DOHH2 (cell line): ENCODE measurements around the gene TASP1.

Experiments used
- H3F3A ChIP-seq: fragments of 200-600 bp; sonication (generic), shearing (Covaris generic); 2 replicates; pipeline ENCODE4 v1.6.0; 2016; ENCODE audit warnings: antibody characterized with exemption, mild to moderate bottlenecking; ENCODE audit not compliant: control insufficient read depth, insufficient read depth
- H3K27ac ChIP-seq: fragments of 200-600 bp; sonication (generic); 2 replicates; pipeline ENCODE4 v1.5.1; 2014; ENCODE audit warnings: low read depth, mild to moderate bottlenecking, low read length, moderate library complexity
- H3K27me3 ChIP-seq: fragments of 200-600 bp; sonication (generic); 2 replicates; pipeline ENCODE4 v1.6.1; 2014; ENCODE audit warnings: mild to moderate bottlenecking, low read length, mixed read lengths; ENCODE audit not compliant: control insufficient read depth
- H3K36me3 ChIP-seq: fragments of 200-600 bp; sonication (generic); 2 replicates; pipeline ENCODE4 v1.6.1; 2014; ENCODE audit warnings: mild to moderate bottlenecking, low read length, moderate library complexity, mixed read lengths; ENCODE audit not compliant: control insufficient read depth
- H3K4me1 ChIP-seq: fragments of 200-600 bp; sonication (generic); 2 replicates; pipeline ENCODE4 v1.6.1; 2014; ENCODE audit warnings: mild to moderate bottlenecking, low read length, mixed read lengths; ENCODE audit not compliant: control insufficient read depth
- H3K4me2 ChIP-seq: fragments of 200-600 bp; sonication (generic); 2 replicates; pipeline ENCODE4 v1.6.0; 2014; ENCODE audit warnings: mild to moderate bottlenecking, low read length, moderate library complexity
- H3K4me3 ChIP-seq: fragments of 200-600 bp; sonication (generic); 2 replicates; pipeline ENCODE4 v1.5.1; 2014; ENCODE audit warnings: mild to moderate bottlenecking, low read length, mixed read lengths
- H3K79me2 ChIP-seq: fragments of 200-600 bp; sonication (generic); 2 replicates; pipeline ENCODE4 v1.6.1; 2014; ENCODE audit warnings: mild to moderate bottlenecking, low read length, mixed read lengths; ENCODE audit not compliant: control insufficient read depth
- H3K9me2 ChIP-seq: fragments of 200-600 bp; sonication (generic); replicated peaks from 2 replicates; pipeline ENCODE4 v1.6.1; 2014; ENCODE audit warnings: mild to moderate bottlenecking, low read length, mixed read lengths; ENCODE audit not compliant: control insufficient read depth
- H3K9me3 ChIP-seq: fragments of 200-600 bp; sonication (generic); 2 replicates; pipeline ENCODE4 v1.6.1; 2014; ENCODE audit warnings: antibody characterized with exemption, low read length, mixed read lengths; ENCODE audit not compliant: control insufficient read depth, insufficient read depth
- H4K20me1 ChIP-seq: fragments of 200-600 bp; sonication (generic); 2 replicates; pipeline ENCODE4 v1.6.0; 2014; ENCODE audit warnings: low read depth, mild to moderate bottlenecking, antibody characterized with exemption, low read length, moderate library complexity; ENCODE audit not compliant: control insufficient read depth, insufficient read depth
- EZH2phosphoT487 ChIP-seq: fragments of 200-600 bp; sonication (generic); IDR thresholded peaks from 2 replicates; pipeline ENCODE4 v1.6.1; 2017; ENCODE audit warnings: borderline replicate concordance, mild to moderate bottlenecking, antibody characterized with exemption, low read length, moderate library complexity, mixed read lengths
- TF ChIP-seq, protein P1 (sequence below): fragments of 200-600 bp; sonication (generic); IDR thresholded peaks from one replicate; pipeline ENCODE4 v1.5.1; 2014; ENCODE audit warnings: antibody characterized with exemption, mild to moderate bottlenecking, low read depth, low read length; ENCODE audit not compliant: poor library complexity, severe bottlenecking

Gene TASP1

DNA sequence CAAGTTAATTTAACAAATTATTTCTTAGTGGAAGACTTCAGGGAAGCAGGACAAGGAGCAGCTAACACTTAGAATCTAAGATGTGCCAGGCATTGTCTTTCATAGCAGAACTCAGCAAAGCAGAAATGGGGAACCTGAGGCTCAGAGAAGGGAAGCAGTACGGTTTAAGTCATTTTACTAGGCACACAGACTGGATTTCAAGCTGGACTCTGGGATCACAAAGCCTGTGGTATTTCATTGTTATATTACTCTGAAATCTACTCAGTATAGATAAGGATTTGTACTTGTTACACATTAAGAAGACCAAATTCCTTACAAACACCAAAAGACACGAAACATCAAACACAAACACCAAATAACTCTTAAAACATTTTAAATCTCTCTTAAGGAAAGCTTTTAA, 218.1 kb downstream of the TASP1 start:
- no peaks in the 10 kb centered on the region for H3F3A ChIP-seq
- no peak overlapping the region for H3K27ac ChIP-seq
- no peaks in the 10 kb centered on the region for H3K9me3 ChIP-seq
- H3K4me1 ChIP-seq, result no peaks in the 10 kb centered on the region
- no peaks in the 10 kb centered on the region for H3K27me3 ChIP-seq
- no peak overlapping the region for H3K4me2 ChIP-seq
- no peaks in the 10 kb centered on the region for H4K20me1 ChIP-seq
- H3K4me3 ChIP-seq, result no peak overlapping the region
- H3K9me2 ChIP-seq, result no peaks in the 10 kb centered on the region
- no peak for TF ChIP-seq EZH2phosphoT487
- TF ChIP-seq, protein P1, sequence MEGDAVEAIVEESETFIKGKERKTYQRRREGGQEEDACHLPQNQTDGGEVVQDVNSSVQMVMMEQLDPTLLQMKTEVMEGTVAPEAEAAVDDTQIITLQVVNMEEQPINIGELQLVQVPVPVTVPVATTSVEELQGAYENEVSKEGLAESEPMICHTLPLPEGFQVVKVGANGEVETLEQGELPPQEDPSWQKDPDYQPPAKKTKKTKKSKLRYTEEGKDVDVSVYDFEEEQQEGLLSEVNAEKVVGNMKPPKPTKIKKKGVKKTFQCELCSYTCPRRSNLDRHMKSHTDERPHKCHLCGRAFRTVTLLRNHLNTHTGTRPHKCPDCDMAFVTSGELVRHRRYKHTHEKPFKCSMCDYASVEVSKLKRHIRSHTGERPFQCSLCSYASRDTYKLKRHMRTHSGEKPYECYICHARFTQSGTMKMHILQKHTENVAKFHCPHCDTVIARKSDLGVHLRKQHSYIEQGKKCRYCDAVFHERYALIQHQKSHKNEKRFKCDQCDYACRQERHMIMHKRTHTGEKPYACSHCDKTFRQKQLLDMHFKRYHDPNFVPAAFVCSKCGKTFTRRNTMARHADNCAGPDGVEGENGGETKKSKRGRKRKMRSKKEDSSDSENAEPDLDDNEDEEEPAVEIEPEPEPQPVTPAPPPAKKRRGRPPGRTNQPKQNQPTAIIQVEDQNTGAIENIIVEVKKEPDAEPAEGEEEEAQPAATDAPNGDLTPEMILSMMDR, result no peak
- H3K79me2 ChIP-seq, result no peaks in the 10 kb centered on the region
- H3K36me3 ChIP-seq, result no peaks in the 10 kb centered on the region

DNA sequence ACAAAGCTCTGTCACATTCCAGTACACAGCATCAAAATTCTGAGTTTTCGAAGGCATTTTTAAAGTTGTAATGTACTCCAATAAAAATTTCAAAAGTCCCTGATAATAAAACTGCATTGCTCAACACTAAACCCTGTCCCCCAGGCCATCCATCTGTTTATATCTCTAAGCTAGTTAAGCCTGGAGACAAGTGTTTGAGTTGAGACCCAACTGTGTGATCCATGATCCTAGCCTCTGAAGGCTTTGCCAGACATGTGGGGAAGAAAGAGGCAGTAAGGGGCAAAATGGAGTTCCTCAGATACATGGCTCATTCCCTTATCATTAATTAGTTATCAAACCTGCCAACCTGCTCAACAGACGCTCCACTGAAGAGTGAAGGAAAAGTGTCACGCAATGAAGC, 219.3 kb downstream of the TASP1 start:
- H3K36me3 ChIP-seq, result no peaks in the 10 kb centered on the region
- no peaks in the 10 kb centered on the region for H3K27me3 ChIP-seq
- no peak overlapping the region for H3K4me3 ChIP-seq
- no peak for TF ChIP-seq EZH2phosphoT487
- TF ChIP-seq, protein P1, result no peak
- H3F3A ChIP-seq, result no peaks in the 10 kb centered on the region
- H3K27ac ChIP-seq, result no peak overlapping the region
- no peaks in the 10 kb centered on the region for H3K4me1 ChIP-seq
- H4K20me1 ChIP-seq, result no peaks in the 10 kb centered on the region
- no peaks in the 10 kb centered on the region for H3K79me2 ChIP-seq
- H3K9me2 ChIP-seq, result no peaks in the 10 kb centered on the region
- H3K9me3 ChIP-seq, result no peaks in the 10 kb centered on the region
- H3K4me2 ChIP-seq, result no peak overlapping the region

DNA sequence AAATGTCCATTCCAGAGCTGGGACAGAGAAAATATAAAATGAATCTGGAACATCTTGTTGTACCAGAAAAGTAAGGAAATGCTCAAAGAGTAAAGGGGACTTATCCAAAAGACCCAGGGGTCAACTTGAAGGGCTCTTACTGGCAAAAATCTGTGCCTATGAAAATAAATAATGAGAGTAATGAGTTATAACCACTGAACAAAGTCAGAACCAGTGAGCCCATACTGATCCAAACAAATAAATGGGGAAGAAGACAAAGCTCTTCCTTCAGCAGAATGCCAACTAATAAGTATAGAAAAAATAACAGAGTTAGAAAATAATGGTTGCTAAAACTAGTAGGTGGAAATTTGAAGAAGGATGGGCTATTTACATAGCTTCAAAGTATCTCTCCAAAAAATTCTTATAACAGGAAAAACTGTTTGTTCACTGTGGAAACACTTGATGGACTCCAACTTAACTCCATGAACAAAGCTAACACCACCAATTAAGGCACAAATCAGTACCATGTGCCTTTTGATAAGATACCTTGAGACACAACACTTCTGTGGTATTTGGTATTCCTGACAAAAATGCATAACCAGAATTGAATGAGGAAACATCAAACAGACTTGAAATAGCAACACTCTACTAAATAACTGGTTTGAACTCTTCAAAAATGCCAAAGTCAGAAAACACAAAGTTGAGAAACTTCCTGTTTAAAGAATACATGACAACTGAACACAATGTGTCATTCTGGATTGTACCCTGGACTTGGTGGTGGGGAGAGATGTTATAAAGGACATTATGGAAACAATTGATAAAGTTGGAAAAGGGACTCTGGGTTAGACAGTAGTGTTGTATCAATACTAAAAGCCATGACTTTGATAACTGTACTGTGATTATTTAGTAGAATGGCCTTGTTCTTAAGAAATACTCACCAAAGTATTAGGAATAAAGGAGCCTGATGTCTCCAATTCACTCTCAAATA, 220.2 kb downstream of the TASP1 start:
- H3K4me1 ChIP-seq, result no peaks in the 10 kb centered on the region

More for the DNA sequence above, 220.2 kb downstream of the TASP1 start:
- no peaks in the 10 kb centered on the region for H3K79me2 ChIP-seq
- no peaks in the 10 kb centered on the region for H4K20me1 ChIP-seq
- no peak overlapping the region for H3K27ac ChIP-seq
- no peaks in the 10 kb centered on the region for H3K9me2 ChIP-seq
- no peaks in the 10 kb centered on the region for H3F3A ChIP-seq
- no peaks in the 10 kb centered on the region for H3K36me3 ChIP-seq
- TF ChIP-seq, protein P1, result no peak
- no peak for TF ChIP-seq EZH2phosphoT487
- no peaks in the 10 kb centered on the region for H3K27me3 ChIP-seq
- no peak overlapping the region for H3K4me2 ChIP-seq
- no peaks in the 10 kb centered on the region for H3K9me3 ChIP-seq
- H3K4me3 ChIP-seq, result no peak overlapping the region
